ENCODE data around the gene CHID1. TPM values are rescaled to one million over a fixed set of nuclear protein-coding genes. Genes with fewer than 3 reads are reported as not detected.

Gene CHID1
- total and polyA plus RNA-seq, 2 experiments from 2014 or later, result 72.3 to 202 TPM

- Histone ChIP-seq H3K27me3 (replicated peaks; ENCODE audit: insufficient read depth) (no peaks in the 10 kb centered on the region), H3K9me2 (ENCODE audit: insufficient read depth) (no peaks in the 10 kb centered on the region), H3K36me3 (ENCODE audit: low read depth) (no peaks in the 10 kb centered on the region; the same call in 1 of the 2 replicates), H3K4me1 (ENCODE audit: insufficient read depth) (no peaks in the 10 kb centered on the region), H3K9ac (no peak overlapping the region), H3K27ac (peak overlapping the region; percentile 24; the same call in 1 of the 2 replicates), H2AFZ (no peak overlapping the region), H3K4me3 (no peak overlapping the region), H3K9me3 (ENCODE audit: low read depth) (no peaks in the 10 kb centered on the region), H3K4me2 (ENCODE audit: unreplicated experiment) (no peak overlapping the region), H3K79me2 (ENCODE audit: insufficient read depth) (peaks cover 100% of the 10 kb centered on the region), H3F3A (ENCODE audit: insufficient read depth) (no peaks in the 10 kb centered on the region), H4K20me1 (ENCODE audit: insufficient read depth) (peaks cover 12% of the 10 kb centered on the region; the same call in 1 of the 2 replicates)
- TF ChIP-seq EZH2phosphoT487 (IDR thresholded peaks at IDR 0.05; ENCODE audit: insufficient read depth, low read depth) (no peak), EZH2 (IDR thresholded peaks at IDR 0.05; ENCODE audit: insufficient read depth, poor library complexity, severe bottlenecking) (no peak)
- peak; percentile 51 for DNase-seq
- in situ Hi-C loops (cut with MboI), result no loop called here
- WGBS, 2 experiments (ENCODE audit: low coverage in 1 of 2, low lambda C conversion rate in 2 of 2, missing lambda C conversion rate in 2 of 2), result 84 to 88% methylated on average over 18 of the region's 18 CpGs
Measured at GRCh38 chr11:952406-953385, 42.1 kb upstream of the CHID1 start.

DNA sequence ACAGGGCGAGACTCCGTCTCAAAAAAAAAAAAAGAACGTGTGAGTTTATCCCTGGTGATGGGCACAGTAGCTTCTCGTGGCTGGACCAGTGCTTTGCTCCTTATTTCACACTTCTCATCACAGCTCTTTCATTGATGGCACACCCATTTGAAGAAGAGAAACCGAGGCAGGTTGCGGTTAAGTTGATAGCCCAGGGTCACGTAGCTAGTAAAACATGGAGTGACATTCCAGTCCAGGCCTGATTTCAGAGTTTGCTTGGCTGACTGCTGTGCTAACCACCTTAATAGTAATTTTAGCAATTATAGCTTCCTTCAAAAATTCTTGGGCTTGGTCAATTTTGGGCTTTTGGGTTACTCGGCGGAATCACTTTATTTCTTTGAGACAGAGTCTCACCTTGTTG, 40.9 kb upstream of the CHID1 start:
- H3K27ac ChIP-seq, result no peak overlapping the region
- H3K4me1 ChIP-seq (ENCODE audit: insufficient read depth), result no peaks in the 10 kb centered on the region
- no peak for DNase-seq
- TF ChIP-seq EZH2phosphoT487 (IDR thresholded peaks at IDR 0.05; ENCODE audit: insufficient read depth, low read depth) (no peak), EZH2 (IDR thresholded peaks at IDR 0.05; ENCODE audit: insufficient read depth, poor library complexity, severe bottlenecking) (no peak)
- H4K20me1 ChIP-seq (ENCODE audit: insufficient read depth), result peaks cover 8% of the 10 kb centered on the region; the same call in 1 of the 2 replicates
- H3K27me3 ChIP-seq (replicated peaks; ENCODE audit: insufficient read depth), result no peaks in the 10 kb centered on the region
- no peaks in the 10 kb centered on the region for H3F3A ChIP-seq (ENCODE audit: insufficient read depth)
- H3K36me3 ChIP-seq (ENCODE audit: low read depth), result no peaks in the 10 kb centered on the region; the same call in 1 of the 2 replicates
- no peak overlapping the region for H2AFZ ChIP-seq
- H3K9me3 ChIP-seq (ENCODE audit: low read depth), result no peaks in the 10 kb centered on the region
- H3K79me2 ChIP-seq (ENCODE audit: insufficient read depth), result peaks cover 100% of the 10 kb centered on the region
- H3K4me3 ChIP-seq, result no peak overlapping the region
- H3K4me2 ChIP-seq (ENCODE audit: unreplicated experiment), result no peak overlapping the region
- no peak overlapping the region for H3K9ac ChIP-seq
- H3K9me2 ChIP-seq (ENCODE audit: insufficient read depth), result no peaks in the 10 kb centered on the region
- in situ Hi-C loops (cut with MboI), result no loop called here
- 88 to 91% methylated on average over 9 of the region's 9 CpGs for WGBS, 2 experiments (ENCODE audit: low coverage in 1 of 2, low lambda C conversion rate in 2 of 2, missing lambda C conversion rate in 2 of 2)

- TF ChIP-seq EZH2phosphoT487 (IDR thresholded peaks at IDR 0.05; ENCODE audit: insufficient read depth, low read depth) (no peak), EZH2 (IDR thresholded peaks at IDR 0.05; ENCODE audit: insufficient read depth, poor library complexity, severe bottlenecking) (no peak)
- no peaks in the 10 kb centered on the region for H3K9me2 ChIP-seq (ENCODE audit: insufficient read depth)
- H3K27ac ChIP-seq, result no peak overlapping the region
- no peak overlapping the region for H2AFZ ChIP-seq
- H3K4me3 ChIP-seq, result no peak overlapping the region
- 0 out of 2 replicates have a peak, but pooled peaks cover 5% of the 10 kb centered on the region for H3F3A ChIP-seq (ENCODE audit: insufficient read depth)
- DNase-seq, result no peak
- H3K27me3 ChIP-seq (replicated peaks; ENCODE audit: insufficient read depth), result no peaks in the 10 kb centered on the region
- H3K36me3 ChIP-seq (ENCODE audit: low read depth), result no peaks in the 10 kb centered on the region
- no peak overlapping the region for H3K9ac ChIP-seq
- H4K20me1 ChIP-seq (ENCODE audit: insufficient read depth), result 0 out of 2 replicates have a peak, but pooled peaks cover 5% of the 10 kb centered on the region
- peaks cover 17% of the 10 kb centered on the region for H3K4me1 ChIP-seq (ENCODE audit: insufficient read depth)
- H3K79me2 ChIP-seq (ENCODE audit: insufficient read depth), result peaks cover 100% of the 10 kb centered on the region
- WGBS, 2 experiments (ENCODE audit: low coverage in 1 of 2, low lambda C conversion rate in 2 of 2, missing lambda C conversion rate in 2 of 2), result 96 to 98% methylated on average over 4 of the region's 4 CpGs
- H3K9me3 ChIP-seq (ENCODE audit: low read depth), result no peaks in the 10 kb centered on the region
- in situ Hi-C loops (cut with MboI), result no loop called here
- H3K4me2 ChIP-seq (ENCODE audit: unreplicated experiment), result no peak overlapping the region
Measured at GRCh38 chr11:947744-948143, 37.1 kb upstream of the CHID1 start.

- no peak overlapping the region for H3K4me2 ChIP-seq (ENCODE audit: unreplicated experiment)
- peaks cover 100% of the 10 kb centered on the region for H3K79me2 ChIP-seq (ENCODE audit: insufficient read depth)
- H3K9ac ChIP-seq, result no peak overlapping the region
- WGBS, 2 experiments (ENCODE audit: low coverage in 1 of 2, low lambda C conversion rate in 2 of 2, missing lambda C conversion rate in 2 of 2), result 79 to 82% methylated on average over 9 of the region's 9 CpGs
- no peaks in the 10 kb centered on the region for H3K27me3 ChIP-seq (replicated peaks; ENCODE audit: insufficient read depth)
- no peaks in the 10 kb centered on the region for H3K36me3 ChIP-seq (ENCODE audit: low read depth)
- H3K4me1 ChIP-seq (ENCODE audit: insufficient read depth), result peaks cover 26% of the 10 kb centered on the region
- no peak for DNase-seq
- in situ Hi-C loops (cut with MboI), result no loop called here
- 0 out of 2 replicates have a peak, but pooled peaks cover 5% of the 10 kb centered on the region for H3F3A ChIP-seq (ENCODE audit: insufficient read depth)
- no peak overlapping the region for H3K27ac ChIP-seq
- H2AFZ ChIP-seq, result no peak overlapping the region
- no peaks in the 10 kb centered on the region for H4K20me1 ChIP-seq (ENCODE audit: insufficient read depth)
- TF ChIP-seq EZH2 (IDR thresholded peaks at IDR 0.05; ENCODE audit: insufficient read depth, poor library complexity, severe bottlenecking) (no peak), EZH2phosphoT487 (IDR thresholded peaks at IDR 0.05; ENCODE audit: insufficient read depth, low read depth) (no peak)
- no peak overlapping the region for H3K4me3 ChIP-seq
- no peaks in the 10 kb centered on the region for H3K9me2 ChIP-seq (ENCODE audit: insufficient read depth)
- no peaks in the 10 kb centered on the region for H3K9me3 ChIP-seq (ENCODE audit: low read depth)
Measured at GRCh38 chr11:945986-946385, 35.4 kb upstream of the CHID1 start.
